GM13976 (cell line): ENCODE measurements around the gene CECR2.

ENCODE experiments used
- DNase-seq: peaks from one replicate; pipeline ENCODE4 v3.0.0; 2012; ENCODE audit warnings: low spot score
- in situ Hi-C: fragments of 300-500 bp; cut with MboI; formaldehyde crosslinking; loops from one replicate; pipeline ENCODE4 v1.12.0; 2022; ENCODE audit warnings: low sequenced_read_pairs, mixed read lengths, inconsistent platforms; ENCODE audit not compliant: unreplicated experiment
- TF ChIP-seq, protein P1 (sequence below): IDR thresholded peaks from 2 replicates; pipeline ENCODE4 v1.5.1; 2012; ENCODE audit warnings: borderline replicate concordance, mild to moderate bottlenecking; ENCODE audit not compliant: insufficient read depth; ENCODE audit errors: extremely low read depth, missing control alignments, control extremely low read depth

The CECR2 gene

DNA sequence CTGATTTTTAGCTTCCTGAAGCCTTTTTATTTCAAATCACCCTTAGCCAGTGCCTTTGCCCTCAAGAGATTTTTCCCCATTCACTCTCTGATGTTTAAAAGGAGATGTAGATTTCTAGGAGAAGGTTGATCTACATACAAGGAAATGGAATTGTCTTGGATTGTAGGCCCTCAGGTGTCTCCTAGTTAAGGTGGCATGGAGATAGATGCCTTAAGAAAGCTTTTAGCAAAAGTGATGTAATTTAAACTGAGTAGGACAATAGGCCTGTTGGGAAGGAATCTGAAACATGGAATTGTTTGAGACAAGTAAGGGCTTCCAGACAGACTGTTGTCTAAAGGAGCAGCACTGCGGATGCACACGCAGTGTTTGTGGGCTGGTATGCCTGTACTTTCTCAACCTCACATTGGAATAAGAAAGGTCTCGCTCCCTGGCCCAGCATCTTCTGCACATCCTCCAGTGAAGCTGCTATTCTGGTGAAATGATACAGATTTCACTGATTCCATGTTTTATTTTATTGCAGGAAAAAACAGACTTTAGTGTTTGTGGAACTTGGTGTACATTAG lies 124.2 kb downstream of the CECR2 start:
- TF ChIP-seq, protein P1, sequence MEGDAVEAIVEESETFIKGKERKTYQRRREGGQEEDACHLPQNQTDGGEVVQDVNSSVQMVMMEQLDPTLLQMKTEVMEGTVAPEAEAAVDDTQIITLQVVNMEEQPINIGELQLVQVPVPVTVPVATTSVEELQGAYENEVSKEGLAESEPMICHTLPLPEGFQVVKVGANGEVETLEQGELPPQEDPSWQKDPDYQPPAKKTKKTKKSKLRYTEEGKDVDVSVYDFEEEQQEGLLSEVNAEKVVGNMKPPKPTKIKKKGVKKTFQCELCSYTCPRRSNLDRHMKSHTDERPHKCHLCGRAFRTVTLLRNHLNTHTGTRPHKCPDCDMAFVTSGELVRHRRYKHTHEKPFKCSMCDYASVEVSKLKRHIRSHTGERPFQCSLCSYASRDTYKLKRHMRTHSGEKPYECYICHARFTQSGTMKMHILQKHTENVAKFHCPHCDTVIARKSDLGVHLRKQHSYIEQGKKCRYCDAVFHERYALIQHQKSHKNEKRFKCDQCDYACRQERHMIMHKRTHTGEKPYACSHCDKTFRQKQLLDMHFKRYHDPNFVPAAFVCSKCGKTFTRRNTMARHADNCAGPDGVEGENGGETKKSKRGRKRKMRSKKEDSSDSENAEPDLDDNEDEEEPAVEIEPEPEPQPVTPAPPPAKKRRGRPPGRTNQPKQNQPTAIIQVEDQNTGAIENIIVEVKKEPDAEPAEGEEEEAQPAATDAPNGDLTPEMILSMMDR, result no peak
- in situ Hi-C loops, result no loop called here
- DNase-seq, result no peak

- no peak for DNase-seq
- TF ChIP-seq, protein P1, result no peak
- in situ Hi-C loops, result loop anchor here (5.0 kb wide), 1 partner anchor 320 kb away; no protein-coding TSS in a partner anchor
Observed at GRCh38 chr22:17496841-17497240, 127.6 kb downstream of the CECR2 start.

DNA sequence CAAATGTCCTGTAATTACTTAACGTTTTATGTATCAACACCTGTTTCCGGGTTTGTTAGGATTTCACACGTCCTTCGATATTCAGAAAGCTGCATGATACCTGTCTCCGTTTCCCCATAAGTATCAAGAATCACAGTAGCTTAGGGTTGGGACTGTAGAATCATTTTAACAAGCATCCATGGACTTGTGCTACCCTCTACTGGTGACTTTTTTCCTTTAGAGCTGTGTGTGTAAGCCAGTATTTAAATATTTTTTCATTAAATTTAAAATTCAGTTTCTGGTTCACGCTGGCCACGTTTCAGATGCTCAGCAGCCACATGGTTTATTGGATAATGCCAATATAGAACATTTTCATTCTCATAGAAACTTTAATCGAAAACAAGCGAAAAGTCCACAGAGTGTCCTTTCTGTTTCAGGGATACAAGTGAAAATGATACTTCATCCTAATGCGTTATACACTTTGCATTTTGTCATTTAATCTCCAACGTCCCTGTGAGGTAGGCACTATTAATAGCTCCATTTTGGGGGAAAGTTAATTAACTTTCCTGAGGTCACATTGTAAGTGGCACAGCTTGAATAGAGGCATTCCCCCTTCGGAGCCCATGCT lies 132.5 kb downstream of the CECR2 start:
- in situ Hi-C loops, result no loop called here
- peak; percentile 76 for DNase-seq
- TF ChIP-seq, protein P1, result peak; percentile 34

DNA sequence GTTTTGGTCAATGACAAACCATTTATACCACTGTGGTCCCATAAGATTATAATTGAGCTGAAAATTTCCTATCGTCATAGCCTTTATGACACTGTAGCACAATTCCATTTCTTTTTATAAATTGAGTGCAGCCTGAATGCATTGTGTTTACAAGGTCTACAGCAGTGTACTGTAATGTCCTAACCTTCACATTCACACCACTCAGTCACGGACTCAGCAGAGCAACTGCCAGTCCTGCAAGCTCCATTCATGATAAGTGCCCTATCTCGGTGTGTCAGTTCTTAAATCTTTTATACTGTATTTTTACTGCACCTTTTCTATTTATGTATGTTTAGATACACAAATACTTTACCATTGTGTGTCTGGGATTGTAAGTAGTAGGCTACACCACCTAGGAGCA lies 138.8 kb downstream of the CECR2 start:
- in situ Hi-C loops, result no loop called here
- TF ChIP-seq, protein P1, result no peak

DNA sequence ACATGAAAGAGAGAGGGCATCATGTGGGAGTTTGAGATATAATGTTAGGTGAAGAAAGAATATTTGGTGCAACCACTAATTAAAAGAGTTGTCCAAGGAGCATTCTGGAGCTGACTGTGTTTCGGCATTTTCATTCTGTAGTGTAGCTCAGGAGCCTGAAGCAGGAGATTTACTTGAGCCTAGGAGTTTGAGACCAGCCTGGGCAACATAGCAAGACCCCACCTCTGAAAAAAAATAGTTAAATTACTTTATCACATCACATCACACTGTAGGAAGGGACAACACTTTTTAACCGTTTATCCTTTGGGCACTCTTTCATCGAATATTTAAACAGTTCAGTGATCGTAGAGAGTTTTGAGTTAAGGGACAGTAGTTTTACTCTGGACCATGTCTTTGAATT lies 143.7 kb downstream of the CECR2 start:
- in situ Hi-C loops, result no loop called here
- TF ChIP-seq, protein P1, result no peak
- no peak for DNase-seq

More for the DNA sequence above, 138.8 kb downstream of the CECR2 start:
- no peak for DNase-seq

DNA sequence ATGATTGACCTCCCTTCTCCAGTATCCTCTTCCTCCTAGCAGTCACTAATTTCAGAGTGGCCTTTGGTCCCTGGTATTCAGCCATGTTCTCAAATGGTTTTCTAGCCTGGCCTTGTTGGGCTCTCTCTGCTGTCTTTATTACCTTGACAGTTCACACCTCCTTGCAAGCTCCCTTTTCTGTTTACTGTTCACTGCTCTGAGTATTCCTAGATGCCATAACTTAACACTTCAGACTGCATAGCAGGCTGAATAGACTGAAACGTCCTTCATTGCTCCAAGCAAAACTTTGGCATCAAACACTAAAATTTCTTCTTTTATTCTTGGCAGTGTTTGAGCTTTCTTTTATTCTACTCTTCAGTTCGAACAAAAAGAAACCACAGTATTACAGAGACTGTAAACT lies 144.4 kb downstream of the CECR2 start:
- TF ChIP-seq, protein P1, result no peak
- no peak for DNase-seq
- in situ Hi-C loops, result no loop called here
